Nephron (organoid): Measurements from ENCODE around the gene GABRP.
A peak's percentile ranks its signal among the peaks of the same experiment; 100 is the strongest.
"Not testable (repeated sequence)": the region's sequence is repeated elsewhere in the genome, so short reads cannot be mapped to it uniquely, and the experiment has no call there.

Source experiments
- H3K27ac Mint-ChIP-seq, 3 experiments: 2 replicates each; pipeline ENCODE4 v1.8.0; 2020; ENCODE audit warnings: mixed read lengths in 3 of 3, mild to moderate bottlenecking in 2 of 3, moderate library complexity in 1 of 3
- H3K27me3 Mint-ChIP-seq: 2 replicates; pipeline ENCODE4 v1.8.0; 2021; ENCODE audit warnings: low read depth, mild to moderate bottlenecking, moderate library complexity, mixed read lengths
- H3K36me3 Mint-ChIP-seq: 2 replicates; pipeline ENCODE4 v1.8.0; 2020; ENCODE audit warnings: low read depth, mixed read lengths
- H3K4me1 Mint-ChIP-seq: 2 replicates; pipeline ENCODE4 v1.8.0; 2020; ENCODE audit warnings: mixed read lengths
- H3K4me3 Mint-ChIP-seq, 3 experiments: 2 replicates each; pipeline ENCODE4 v1.8.0; 2020; ENCODE audit warnings: mild to moderate bottlenecking in 3 of 3, mixed read lengths in 3 of 3, moderate library complexity in 2 of 3
- H3K9me3 Mint-ChIP-seq: 2 replicates; pipeline ENCODE4 v1.8.0; 2020; ENCODE audit warnings: mixed read lengths
- TF ChIP-seq, protein P1 (sequence below), 3 experiments: fragments of 200-600 bp; sonication (generic); IDR thresholded peaks; one replicate each; pipeline ENCODE4 v1.5.0; 2021; ENCODE audit warnings: antibody characterized with exemption in 3 of 3; ENCODE audit not compliant: unreplicated experiment in 3 of 3

Gene GABRP

DNA sequence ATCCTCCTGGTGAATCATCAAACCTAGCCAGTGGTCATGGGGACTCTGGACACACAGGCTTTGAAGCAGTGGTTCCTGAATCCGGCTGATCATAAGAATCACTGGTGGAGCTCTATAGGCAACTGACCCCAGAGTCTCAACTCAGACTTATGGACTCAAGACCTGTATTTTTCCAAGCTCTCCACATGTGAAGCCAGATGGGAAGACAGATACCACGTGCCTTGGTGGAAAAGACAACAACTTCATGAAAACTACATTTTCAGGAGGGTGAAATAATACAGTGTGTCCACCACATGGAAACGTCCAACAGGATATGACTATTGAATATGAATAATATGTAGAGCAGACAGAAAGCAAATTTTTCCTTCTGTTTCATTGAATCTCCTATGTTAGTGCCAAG, 33.7 kb downstream of the GABRP start:
- TF ChIP-seq, protein P1, sequence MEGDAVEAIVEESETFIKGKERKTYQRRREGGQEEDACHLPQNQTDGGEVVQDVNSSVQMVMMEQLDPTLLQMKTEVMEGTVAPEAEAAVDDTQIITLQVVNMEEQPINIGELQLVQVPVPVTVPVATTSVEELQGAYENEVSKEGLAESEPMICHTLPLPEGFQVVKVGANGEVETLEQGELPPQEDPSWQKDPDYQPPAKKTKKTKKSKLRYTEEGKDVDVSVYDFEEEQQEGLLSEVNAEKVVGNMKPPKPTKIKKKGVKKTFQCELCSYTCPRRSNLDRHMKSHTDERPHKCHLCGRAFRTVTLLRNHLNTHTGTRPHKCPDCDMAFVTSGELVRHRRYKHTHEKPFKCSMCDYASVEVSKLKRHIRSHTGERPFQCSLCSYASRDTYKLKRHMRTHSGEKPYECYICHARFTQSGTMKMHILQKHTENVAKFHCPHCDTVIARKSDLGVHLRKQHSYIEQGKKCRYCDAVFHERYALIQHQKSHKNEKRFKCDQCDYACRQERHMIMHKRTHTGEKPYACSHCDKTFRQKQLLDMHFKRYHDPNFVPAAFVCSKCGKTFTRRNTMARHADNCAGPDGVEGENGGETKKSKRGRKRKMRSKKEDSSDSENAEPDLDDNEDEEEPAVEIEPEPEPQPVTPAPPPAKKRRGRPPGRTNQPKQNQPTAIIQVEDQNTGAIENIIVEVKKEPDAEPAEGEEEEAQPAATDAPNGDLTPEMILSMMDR (IDR thresholded peaks at IDR 0.05; ENCODE audit: unreplicated experiment in 3 of 3), result no peak
- Mint-ChIP-seq H3K27me3 (peaks cover 12% of the 10 kb centered on the region), H3K4me1 (peaks cover 25% of the 10 kb centered on the region), H3K4me3 (no peak overlapping the region), H3K27ac (peak overlapping the region in 1 of 3 experiments; percentile 78), H3K36me3 (no peaks in the 10 kb centered on the region), H3K9me3 (no peaks in the 10 kb centered on the region)

DNA sequence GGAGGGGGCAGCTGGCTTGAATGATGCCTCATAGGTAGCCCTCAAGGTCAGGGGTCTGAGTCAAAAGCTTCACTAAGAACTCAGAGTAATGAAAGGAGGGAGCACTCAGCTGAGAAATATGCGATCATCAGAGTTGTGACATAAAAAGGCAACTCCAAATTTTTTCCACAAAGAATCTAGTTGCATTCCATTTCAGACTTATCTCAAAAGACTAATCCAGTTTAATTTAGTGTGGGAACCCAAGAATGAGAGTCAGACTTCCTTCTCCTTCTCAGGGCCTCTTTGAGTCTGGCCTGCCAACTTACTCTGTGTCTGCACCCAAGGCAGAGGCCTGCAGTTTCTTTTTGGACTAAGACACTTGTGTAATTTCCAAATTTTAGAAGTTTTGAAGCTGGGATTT, 34.7 kb downstream of the GABRP start:
- Mint-ChIP-seq H3K9me3 (peaks cover under 1% of the 10 kb centered on the region), H3K4me3 (no peak overlapping the region), H3K4me1 (peaks cover 25% of the 10 kb centered on the region), H3K36me3 (no peaks in the 10 kb centered on the region), H3K27me3 (peaks cover 10% of the 10 kb centered on the region), H3K27ac (peak overlapping the region in 2 of 3 experiments; percentile 73 to 78)
- TF ChIP-seq, protein P1 (IDR thresholded peaks at IDR 0.05; ENCODE audit: unreplicated experiment in 3 of 3), result no peak

DNA sequence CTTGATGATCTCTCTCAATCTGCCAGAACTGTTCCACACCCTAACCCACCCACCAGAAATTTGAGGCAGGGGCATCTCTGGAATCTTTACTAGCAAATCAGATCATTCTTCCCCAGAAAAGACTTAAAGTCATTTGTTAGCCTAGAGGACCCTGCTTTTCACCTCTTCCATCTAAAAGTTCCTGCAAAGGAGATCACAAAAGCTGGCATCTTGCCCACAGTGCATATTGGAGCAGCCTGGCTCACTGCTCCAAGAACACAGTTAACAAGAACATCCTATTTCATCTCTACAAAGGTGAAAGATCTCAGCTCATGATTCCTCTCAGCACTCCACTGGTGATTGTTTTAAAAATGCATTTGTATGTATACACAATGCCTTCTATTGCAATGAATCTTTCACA, 36.3 kb downstream of the GABRP start:
- no peaks in the 10 kb centered on the region for H3K36me3 Mint-ChIP-seq
- H3K4me3 Mint-ChIP-seq, result no peak overlapping the region
- peaks cover 5% of the 10 kb centered on the region for H3K27me3 Mint-ChIP-seq
- peaks cover 3% of the 10 kb centered on the region for H3K9me3 Mint-ChIP-seq
- H3K4me1 Mint-ChIP-seq, result peaks cover 25% of the 10 kb centered on the region
- peak overlapping the region in 1 of 3 experiments; percentile 14 for H3K27ac Mint-ChIP-seq
- TF ChIP-seq, protein P1 (IDR thresholded peaks at IDR 0.05; ENCODE audit: unreplicated experiment in 3 of 3), result no peak

DNA sequence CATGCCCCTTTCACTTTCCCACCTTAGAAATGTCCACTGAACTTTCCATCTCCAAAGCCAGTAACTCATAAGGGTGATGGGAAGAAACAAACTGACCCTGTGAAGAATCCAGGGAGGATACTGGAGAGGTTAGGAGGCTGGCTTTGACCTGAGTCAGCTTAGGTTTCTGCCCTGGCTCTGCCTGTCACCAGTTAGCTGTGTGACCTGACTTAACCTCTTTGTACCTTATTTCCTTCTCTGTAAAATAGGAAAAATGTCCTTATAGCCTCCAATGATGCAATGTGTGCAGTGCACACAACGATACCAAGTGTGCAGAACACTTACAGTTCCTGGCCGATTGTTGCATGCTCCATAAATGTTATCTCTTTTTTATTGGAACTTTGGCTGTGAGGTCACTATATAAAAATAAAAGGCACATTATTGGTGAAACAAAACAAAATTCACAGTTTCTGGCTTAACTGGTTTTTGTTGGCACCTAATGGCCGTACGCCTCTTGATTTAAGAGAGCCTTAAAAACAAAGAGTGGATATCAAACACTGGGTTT, 37.8 kb downstream of the GABRP start:
- peaks cover 10% of the 10 kb centered on the region for H3K27me3 Mint-ChIP-seq
- TF ChIP-seq, protein P1 (IDR thresholded peaks at IDR 0.05; ENCODE audit: unreplicated experiment in 3 of 3), result no peak
- no peak overlapping the region for H3K27ac Mint-ChIP-seq
- peaks cover 15% of the 10 kb centered on the region for H3K9me3 Mint-ChIP-seq
- H3K4me3 Mint-ChIP-seq, result no peak overlapping the region
- H3K4me1 Mint-ChIP-seq, result peaks cover 25% of the 10 kb centered on the region
- H3K36me3 Mint-ChIP-seq, result no peaks in the 10 kb centered on the region

DNA sequence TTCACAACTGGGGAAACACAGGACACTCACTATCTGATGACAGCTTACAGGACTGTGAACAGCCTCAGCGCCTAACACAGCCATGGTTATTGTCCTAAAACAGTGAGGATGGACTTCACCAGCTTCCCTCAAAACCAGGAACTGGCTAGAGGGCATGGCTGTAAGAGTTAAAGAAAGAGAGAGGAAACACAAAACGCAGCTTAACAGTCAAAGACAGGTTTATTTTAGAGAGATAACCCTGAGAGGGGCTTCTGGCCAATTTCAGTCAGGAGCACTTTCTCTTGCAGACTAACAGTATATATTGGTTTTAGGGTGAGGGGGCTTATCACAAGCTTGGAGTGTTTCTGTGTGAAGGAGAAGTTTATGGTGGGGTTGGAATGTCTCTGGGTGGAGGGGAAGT, 42.6 kb downstream of the GABRP start:
- H3K9me3 Mint-ChIP-seq, result peaks cover 26% of the 10 kb centered on the region
- H3K27me3 Mint-ChIP-seq, result peaks cover 4% of the 10 kb centered on the region

DNA sequence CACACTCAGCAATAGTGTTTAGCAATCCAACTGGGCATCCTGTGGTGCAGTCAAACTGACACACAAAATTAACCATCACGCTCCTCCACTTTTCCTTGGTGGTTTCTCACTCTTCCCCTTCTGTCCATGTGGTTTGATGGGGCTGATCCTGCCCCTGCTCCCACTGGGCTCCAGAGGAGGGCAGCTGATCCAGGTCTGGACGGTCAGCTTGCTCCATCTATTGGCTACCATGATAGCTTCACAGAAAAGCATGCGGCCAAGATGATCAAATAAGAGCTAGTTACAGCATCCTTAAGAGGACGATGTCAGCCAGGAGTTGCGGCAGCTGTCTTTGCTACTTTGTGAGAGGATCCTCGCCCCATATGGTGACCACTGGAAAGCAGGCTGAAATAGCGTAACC, 48.7 kb downstream of the GABRP start:
- H3K9me3 Mint-ChIP-seq, result peaks cover 7% of the 10 kb centered on the region
- TF ChIP-seq, protein P1 (IDR thresholded peaks at IDR 0.05; ENCODE audit: unreplicated experiment in 3 of 3), result no peak
- no peak overlapping the region for H3K27ac Mint-ChIP-seq
- no peaks in the 10 kb centered on the region for H3K27me3 Mint-ChIP-seq
- no peak overlapping the region for H3K4me3 Mint-ChIP-seq
- H3K4me1 Mint-ChIP-seq, result no peaks in the 10 kb centered on the region
- peaks cover 4% of the 10 kb centered on the region for H3K36me3 Mint-ChIP-seq

More for the DNA sequence above, 42.6 kb downstream of the GABRP start:
- Mint-ChIP-seq H3K4me1 (peaks cover 5% of the 10 kb centered on the region), H3K4me3 (no peak overlapping the region), H3K27ac (no peak overlapping the region), H3K36me3 (no peaks in the 10 kb centered on the region)
- TF ChIP-seq, protein P1 (IDR thresholded peaks at IDR 0.05; ENCODE audit: unreplicated experiment in 3 of 3), result no peak

DNA sequence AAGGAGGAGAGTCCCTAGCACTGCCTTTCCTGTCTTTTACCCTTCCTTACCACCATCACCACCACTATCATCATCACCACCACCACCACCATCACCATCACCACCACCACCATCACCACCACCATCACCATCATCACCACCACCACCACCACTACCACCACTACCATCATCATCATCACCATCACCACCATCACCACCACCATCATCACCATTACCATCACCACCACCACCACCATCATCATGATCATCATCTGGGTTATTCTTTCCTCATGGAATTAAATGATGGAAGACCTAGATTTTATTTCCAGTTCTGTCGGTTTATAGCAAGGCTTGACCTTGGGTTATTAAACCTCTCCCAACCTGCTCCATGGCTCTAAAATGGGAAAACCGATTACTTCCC, 50.5 kb downstream of the GABRP start:
- H3K4me3 Mint-ChIP-seq, H3K9me3 Mint-ChIP-seq, H3K4me1 Mint-ChIP-seq, H3K27ac Mint-ChIP-seq, H3K27me3 Mint-ChIP-seq, H3K36me3 Mint-ChIP-seq: not testable (repeated sequence)
